NOMO-1 treated with DMSO at 0.1 percent for 48 hours (cell line): ENCODE measurements around the gene ALOX5.
A peak's percentile ranks its signal among the peaks of the same experiment; 100 is the strongest.
"Not testable (repeated sequence)": the region's sequence is repeated elsewhere in the genome, so short reads cannot be mapped to it uniquely, and the experiment has no call there.

ENCODE experiments used
- DNase-seq: peaks from one replicate; lab custom pipeline; 2025; ENCODE audit not compliant: unreplicated experiment; lab: John Stamatoyannopoulos, UW

The ALOX5 gene

DNA sequence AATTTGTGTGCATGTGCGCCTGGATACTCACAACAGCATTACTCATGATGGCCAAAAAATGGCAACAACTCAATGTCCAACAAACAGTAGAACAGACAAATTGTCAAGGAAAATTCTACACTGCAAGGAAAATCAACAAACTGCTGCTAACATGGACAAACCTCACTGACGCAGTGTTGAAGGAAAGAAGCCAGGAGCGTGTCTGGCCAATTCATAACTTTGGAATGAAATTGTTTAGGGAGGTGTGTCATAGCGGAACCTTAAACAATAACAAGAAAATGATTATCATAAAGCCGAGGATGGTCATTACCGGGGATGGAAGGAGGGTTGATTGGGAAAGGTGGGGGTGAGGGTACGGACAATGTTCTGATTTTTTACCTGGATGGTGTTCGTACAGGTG is 29.1 kb downstream of the ALOX5 start:
- DNase-seq = no peak

DNA sequence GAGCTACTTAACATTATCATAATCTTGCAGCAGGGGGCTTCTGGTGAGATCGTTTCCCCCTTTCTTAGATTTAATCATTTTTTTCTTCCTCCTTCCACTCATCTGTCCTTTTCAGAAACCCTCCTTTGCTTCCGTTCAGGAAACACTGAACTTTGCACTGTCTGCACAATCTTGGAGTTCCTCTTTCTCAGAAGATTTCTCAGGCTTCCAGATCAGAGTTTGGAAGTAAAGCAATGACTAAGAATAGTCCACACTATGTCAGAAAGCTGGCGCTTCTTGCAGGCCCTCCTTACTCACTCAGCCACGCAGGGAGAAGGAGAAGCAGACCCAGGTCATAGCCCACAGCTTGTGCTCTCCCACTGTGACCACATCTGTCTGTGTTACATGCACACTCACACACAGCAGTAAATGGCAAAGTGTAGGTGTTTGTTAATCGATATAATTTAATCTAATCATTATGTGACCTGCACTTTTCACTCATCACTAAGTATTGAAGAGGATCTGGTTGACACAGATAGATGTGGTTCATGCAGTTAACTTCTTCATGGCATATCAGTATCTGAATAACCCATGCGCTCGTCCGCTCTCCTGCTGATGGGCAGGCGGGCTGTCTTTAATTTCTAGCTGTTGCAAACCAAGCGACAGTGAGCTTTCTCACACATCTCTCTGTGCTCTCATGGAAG is 30.2 kb downstream of the ALOX5 start:
- DNase-seq = peak; percentile 76

DNA sequence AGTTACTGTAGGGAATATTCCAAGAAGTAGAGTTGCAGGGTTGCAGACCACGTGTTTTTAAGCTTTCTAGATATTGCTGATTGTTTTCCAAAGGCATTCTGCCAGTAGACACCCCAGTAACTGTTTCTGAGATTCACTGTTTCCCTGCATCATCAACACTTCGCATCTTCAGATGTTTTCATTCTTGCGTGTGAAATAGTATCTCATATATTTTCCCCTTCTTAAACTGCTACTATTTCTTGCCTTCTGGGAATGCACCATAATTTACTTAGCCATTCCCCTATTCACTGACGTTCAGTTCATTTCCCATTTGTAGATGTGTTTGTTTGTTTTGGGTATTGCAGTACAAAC is 30.7 kb downstream of the ALOX5 start:
- DNase-seq = no peak

DNA sequence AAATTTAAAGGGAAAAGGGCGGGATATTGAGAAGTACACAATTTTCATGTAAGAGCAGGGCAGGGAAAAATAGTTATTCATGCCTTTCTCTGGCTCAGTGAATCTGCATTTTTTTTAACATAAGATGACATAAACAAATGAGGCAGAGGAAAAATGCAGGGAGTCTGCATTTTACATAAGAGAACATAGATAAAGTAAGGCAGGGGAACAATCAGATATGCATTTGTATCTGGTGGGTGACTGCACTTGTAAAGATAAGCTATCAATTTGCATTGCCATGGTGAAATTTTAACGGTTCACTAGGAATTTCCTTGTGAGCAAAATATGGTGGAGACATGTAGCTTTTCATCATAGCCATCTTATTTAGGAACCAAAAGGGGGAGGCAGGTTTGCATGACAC is 33.5 kb downstream of the ALOX5 start:
- DNase-seq = no peak

DNA sequence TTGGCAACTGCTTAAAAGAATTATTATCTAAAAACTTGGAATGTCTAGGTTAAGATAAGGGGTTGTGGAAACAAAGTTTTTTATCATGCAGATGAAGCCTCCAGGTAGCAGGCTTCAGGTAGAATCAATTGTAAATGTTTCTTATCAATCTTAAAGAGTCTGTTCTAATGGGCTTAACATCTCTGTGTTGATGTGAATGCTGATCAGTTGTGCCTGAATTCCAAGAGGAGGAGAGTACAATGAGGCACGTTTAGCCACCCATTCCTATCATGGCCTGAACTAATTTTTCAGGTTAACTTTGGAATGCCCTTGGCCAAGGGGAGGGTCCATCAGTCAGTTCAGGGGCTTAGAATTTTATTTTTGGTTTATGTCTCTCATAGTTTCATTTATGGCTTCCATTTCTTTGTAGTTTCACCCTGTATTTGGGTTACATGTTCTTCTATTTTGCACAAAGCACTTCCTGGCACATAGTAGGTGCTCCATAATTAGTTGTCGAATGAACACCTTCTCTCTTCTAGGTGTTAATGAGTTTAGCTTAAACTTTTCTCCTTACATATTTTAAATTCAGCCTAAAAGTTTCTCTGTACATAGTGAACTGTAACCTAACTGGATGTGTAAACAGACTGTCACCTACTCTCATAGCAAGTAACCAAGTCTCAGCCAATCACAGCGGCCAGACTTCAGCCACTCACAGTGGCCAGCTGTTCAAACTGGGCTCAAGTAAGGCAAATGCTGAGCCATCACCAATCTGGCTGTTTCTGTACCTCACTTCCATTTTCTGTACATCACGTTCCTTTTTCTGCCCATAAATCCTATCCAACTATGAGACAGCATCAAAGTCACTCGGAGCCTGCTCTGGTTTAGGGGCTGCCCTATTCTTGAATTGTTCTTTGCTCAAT is 34.7 kb downstream of the ALOX5 start:
- DNase-seq = no peak

DNA sequence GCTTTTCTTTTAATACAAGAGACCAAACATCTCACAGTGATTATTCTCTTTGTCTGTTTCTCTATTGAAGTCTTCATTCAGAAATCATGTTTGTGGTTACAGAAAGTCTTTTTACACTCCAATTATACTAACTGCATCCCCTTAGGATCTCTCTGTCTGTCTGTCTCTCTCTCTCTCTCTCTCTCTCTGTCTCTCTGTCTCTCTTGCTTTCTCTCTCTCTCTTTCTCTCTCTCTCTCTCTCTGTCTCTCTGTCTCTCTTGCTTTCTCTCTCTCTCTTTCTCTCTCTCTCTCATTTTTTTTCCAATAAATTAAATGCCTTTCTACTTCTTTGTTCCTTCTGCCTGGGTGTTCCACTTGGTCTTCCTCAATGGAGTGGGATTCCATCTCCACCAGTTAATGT is 35.3 kb downstream of the ALOX5 start:
- DNase-seq = not testable (repeated sequence)

DNA sequence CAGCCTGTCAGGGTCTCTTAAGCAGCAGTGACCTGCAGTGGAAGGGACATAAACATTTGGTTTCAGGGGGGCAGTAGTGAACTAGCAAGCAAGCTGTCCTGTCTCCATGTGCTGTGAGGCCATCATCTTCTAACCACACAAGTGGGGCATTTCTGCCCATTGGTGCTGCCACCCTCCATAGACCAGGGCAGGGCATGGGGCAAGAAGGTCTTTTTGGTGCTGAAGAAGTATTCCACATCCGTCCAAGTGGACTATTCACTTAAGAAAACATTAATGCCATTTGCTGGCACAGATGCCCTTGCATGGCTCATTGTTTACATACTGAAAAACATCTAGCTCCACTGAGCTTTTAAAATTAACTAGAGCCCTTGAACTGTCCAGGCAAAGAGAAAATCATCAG is 35.8 kb downstream of the ALOX5 start:
- DNase-seq = no peak

DNA sequence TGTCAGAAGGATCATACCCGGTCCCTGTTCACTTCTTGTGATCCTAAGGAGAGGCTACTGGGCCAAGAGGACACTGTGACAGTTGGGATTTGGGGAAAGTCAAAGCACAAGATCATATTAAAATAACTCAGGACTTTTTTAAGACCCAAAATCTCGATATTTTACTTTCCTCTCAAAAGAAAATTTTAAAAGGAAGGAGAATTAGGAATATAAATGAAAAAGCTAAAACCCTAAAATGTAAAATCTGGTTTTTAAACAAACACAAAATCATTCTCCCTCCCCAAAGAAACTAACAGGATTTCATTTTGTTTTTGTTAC is 36.4 kb downstream of the ALOX5 start:
- DNase-seq = no peak

DNA sequence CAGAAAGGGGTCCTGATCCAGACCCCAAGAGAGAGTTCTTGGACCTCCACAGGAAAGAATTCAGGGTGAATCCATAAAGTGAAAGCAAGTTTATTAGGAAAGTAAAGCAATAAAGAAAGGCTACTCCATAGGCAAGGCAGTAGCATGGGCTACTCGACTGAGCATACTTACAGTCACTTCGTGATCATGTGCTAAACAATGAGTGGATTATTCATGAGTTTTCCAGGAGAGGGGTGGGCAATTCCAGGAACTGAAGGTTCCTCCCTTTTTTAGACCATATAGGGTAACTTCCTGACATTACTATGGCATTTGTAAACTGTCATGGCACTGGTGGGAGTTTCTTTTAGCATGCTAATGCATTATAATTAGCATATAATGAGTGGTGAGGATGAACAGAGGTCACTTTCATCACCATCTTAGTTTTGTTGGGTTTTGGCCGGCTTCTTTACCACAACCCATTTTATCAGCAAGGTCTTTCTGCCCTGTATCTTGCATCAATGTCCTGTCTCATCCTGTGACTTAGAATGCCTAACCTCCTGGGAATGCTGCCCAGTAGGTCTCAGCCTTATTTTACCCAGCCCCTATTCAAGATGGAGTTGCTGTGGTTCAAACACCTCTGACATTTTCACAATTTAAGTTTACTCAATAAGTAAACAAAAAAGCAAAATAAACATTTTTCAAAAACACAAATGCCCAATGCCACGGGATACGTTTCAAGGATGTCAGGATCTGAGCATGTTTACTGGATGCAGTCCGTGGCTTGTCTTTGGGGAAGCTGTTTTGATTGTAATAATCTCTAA is 37.0 kb downstream of the ALOX5 start:
- no peak for DNase-seq

DNA sequence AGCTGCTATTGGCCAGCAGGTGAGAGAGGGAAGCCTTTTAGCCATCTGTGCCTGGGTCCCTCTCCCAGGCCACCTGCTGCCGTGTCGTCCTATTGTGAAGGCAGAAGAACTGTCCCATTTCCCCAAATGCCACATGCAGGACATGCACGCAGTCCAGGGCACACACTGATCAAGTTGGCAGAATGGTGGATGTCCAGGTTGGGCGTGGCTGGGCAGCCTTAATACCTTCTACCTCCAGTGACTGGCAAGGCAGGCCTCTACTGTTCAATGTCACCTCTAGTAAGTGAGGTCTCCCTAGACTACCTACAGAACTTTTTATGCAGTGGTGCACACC is 37.6 kb downstream of the ALOX5 start:
- no peak for DNase-seq

DNA sequence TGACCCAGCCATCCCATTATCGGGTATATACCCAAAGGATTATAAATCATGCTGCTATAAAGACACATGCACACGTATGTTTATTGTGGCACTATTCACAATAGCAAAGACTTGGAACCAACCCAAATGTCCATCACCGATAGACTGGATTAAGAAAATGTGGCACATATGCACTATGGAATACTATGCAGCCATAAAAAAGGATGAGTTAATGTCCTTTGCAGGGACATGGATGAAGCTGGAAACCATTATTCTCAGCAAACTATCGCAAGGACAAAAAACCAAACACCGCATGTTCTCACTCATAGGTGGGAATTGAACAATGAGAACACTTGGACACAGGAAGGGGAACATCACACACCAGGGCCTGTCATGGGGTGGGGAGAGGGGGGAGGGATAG is 41.0 kb downstream of the ALOX5 start:
- DNase-seq = not testable (repeated sequence)

DNA sequence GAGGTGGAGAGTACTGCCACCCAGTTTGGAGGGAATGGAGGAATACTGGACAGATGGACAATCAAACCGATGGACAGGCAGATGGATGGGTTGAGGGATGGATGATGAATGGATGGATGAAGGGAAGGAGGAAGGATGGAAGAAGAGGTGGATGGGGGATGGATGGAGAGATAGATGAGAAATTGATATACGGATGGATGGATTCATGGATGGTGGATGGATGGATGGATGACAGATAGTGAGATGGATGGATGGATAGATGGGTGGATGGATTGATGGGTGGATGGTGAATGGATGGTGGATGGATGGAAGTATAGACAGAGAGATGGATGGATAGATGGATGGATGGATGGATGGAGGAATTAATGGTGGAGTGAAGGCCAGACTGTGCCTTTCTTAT is 42.6 kb downstream of the ALOX5 start:
- no peak for DNase-seq

DNA sequence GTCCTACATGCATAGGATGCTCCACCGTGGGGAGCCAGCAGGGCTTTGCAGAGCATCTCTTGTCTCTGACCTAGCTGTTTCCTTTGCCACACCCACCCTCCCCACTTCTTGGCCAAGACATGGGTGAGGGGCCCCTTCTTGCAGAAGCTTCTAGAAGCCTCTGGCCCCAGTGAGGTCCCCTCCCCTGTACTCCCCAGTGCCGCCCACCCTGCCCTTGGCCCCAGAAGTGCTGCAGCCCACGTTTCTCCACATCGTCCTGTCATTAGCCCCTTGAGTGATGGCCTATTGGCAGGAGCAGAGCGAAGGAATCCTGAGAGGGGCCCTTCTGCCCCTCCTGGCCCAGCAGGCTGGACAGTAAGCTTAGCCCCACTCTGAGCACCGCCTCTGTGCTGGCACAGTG is 43.7 kb downstream of the ALOX5 start:
- no peak for DNase-seq

DNA sequence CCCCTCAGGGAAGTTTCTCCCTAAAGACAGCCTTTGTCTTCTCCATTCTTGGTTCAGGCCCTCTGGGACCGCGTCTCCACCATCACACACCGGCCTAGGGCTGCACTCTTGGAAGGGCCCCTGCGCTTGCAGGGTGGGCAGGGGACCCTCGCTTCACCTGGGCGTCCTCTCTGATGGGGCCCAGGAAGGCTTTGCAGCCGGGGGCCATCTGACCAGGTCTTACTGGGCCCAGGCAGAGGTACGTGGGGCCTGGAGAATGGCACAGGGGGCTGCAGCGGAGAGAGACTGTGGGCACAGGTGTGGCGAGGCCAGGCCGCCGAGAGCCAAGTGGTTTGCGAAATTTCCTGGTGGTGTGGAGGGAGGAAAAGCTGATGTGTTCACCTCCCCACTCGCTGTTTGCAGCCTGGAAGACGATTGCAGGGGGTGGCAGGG is 44.4 kb downstream of the ALOX5 start:
- DNase-seq = peak; percentile 32

DNA sequence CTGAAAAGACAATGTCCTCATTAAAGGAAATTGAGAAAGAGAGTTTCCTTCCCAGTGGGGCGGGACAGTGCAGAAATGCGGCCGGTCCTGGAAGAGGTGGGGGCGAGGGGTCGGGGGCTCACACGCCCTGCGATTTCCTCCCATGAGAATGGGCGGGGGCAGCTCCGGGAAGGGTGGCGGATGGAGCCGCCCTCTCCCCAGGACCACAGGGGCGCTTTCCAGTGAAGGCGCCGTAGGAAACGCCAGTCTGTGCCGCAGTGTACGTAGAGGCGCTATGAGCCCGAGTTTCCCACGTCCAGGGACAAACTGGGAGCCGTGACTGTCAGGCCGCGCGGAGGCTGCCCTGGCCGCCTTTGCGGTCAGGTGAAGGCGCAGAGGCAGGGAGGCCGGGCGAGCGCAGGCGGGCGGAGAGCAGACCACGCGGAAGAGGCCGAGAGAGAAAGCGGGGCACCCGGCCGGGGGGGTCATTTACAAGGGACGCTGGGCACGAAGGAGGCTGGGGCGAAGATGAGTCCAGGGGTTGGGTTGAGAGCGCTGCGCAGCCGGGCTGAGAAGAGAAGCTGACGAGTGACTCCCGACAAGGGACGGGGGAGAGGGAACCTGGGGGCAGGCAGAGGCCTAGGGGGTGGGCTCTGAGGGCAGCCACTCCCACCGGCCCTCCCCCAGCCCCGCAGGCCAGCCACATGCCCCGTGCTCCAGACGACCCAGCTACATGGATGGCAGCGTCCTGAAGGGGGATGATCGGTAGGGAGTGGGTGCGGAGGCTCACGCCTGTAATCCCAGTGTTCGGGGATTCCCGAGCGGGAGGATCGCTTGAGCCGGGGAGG is 45.0 kb downstream of the ALOX5 start:
- peak; percentile 22 for DNase-seq

DNA sequence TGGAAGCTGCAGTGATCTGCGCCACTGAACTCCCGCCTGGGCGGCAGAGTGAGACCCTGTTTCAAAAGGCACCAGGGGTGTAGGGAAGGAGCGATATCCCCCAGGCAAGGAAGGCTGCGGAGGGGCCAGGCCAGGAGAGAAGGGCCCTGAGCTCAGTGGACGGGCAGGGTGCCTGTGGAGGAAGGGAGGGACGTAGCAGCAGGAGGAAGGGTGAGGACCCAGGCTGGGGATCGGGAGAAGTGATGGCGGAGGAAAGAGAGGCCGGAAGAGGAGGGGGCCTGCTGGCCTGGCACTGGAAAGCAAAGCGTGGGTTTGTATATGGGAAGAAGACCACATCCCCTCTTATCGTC is 45.6 kb downstream of the ALOX5 start:
- DNase-seq = no peak

DNA sequence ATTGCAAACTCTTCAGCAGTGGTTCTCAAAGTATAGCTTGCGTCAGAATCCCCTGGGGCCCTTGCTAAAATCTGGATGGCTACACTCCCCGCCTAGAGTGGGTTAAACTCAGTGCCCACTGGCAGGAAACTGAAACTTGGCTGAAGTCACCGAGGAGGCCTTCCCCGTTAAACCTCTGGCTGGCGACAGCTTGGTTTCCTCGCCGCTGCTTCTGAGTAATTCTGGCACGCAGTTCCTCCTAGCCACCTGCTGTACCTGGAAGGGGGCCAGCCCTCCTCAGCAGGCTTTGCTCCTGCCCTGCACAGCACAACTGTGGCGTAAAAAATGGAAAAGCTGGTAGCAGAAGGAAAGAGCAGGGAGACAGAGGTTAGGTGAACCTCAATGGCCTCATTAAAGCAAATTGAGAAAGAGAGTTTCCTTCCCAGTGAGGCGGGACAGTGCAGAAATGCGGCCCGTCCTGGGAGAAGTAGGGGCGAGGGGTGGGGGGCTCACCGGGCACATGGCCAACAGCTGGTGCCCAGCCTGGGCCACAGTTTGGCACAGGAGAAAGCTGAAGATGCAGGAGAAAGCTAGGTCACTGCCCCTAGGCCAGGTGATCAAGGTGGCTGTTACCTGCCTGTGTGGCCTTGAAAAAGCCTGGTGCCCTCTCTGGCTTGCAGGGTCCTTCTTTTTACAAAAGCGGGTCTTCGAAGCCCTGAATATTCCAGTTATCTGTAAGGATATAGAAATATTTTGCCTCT is 46.6 kb downstream of the ALOX5 start:
- peak; percentile 56 for DNase-seq

DNA sequence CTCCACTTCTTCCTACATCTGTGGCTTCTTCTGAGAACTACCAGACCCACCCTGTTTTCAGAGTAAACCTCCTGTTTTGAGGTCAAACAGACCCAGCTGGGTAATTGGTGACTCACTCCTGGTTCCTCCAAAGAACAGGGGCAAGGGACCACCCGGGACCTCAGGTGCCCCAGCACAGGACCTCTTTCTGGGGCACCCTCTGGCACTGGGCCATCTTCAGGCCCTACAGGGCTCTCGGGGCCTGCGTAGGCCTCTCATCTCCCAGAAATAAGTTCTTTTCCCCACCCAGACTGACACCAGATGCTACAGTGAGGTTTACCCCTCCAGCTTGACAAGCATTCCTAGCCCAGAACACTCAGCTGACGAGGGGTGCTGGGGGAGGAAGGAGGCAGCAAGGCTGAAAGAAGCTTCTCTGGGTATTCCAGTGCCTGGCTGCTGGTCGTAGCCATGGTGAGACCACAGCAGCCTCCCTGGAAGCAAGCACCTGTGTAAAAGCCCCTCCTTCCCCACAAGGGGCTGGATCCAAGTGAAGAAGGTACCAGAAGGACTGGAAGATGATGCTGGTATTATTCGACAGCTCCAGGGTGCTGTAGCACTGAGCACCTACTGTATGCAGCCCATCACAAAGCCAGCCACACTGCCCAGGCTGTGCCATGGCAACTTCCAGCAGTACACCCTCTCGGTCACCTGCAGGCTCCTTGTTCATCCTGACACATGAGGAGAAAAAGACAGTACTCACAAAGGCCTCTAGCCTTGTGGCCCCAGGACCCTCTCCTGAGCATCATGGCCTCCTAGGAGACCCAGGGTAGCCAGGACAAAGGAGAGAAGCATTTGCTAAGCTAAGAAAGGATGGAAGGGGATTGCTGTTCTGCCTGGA is 47.4 kb downstream of the ALOX5 start:
- peak; percentile 23 for DNase-seq

DNA sequence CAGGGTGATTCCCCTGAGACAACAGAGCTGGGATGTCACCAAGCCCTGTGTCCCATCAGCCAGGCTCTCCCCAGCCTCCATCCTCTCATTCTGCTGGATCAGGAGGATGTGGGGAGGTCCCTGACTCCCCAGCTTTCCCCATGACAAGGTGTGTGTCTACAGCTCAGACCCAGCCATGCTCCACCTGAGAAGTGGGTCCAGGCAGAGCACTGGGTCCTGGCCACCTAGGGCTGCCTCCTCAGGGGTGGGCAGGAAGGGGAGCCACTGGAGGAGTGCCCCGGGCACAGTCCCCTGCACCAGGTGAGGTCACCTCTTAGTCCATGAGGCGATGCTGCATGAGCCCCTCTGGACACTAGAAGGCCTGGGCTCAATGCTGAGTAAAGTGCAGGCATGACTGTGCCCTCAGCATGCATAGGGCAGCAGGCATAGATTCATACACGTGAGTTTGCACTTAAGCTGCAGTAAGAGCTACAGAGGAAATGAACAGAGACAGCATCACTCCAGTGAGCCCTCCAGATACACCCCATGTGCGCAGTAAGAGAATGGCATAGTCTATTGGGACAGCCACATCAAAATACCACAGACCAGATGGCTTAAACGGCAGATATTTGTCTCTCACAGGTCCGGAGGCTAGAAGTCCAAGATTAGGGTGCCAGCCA is 48.3 kb downstream of the ALOX5 start:
- DNase-seq = no peak
